Stimulated activated CD4-positive, alpha-beta T cell treated with anti-CD3 and anti-CD28 coated beads, Interleukin-4, amount 100 ng/mL, for 24 hours (primary cell): ENCODE data around the gene PAWR.
"Not testable (repeated sequence)": the region's sequence is repeated elsewhere in the genome, so short reads cannot be mapped to it uniquely, and the experiment has no call there.

Source experiments
- DNase-seq: peaks from one replicate; pipeline ENCODE4 v3.0.0-alpha.2; 2020

Gene PAWR

DNA sequence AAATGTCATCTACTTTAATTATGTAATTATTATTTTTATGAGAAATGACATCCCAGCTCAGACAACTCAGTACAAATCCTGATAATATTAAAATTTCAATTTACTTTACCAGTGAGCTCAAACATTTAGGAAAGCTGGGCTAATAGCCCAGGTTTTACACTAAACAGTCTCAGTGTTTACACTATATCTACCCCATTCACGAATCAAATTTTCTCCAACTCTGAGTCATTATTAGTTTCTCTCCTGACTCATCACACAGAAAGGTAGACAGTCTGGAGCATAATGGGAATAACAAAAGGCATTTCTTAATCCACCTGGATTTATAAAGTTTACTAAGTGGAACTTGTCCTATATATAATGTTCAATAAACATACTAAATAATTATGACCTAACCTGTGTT is 5.7 kb downstream of the PAWR start:
- no peak for DNase-seq

DNA sequence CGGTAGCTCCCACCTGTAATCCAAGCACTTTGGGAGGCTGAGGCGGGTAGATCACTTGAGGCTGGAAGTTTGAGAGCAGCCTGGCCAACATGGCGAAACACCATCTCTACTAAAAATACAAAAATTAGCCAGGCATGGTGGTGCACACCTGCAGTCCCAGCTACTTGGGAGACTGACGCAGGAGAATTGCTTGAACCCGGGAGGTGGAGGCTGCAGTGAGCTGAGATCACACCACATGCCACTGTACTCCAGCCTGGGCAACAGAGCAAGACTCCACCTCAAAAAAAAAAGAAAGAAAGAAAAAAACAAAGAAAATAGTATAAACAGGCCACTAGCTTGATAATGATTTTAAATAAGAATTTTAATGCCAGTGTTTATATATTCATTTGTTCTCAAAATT is 6.4 kb downstream of the PAWR start:
- DNase-seq, result not testable (repeated sequence)

DNA sequence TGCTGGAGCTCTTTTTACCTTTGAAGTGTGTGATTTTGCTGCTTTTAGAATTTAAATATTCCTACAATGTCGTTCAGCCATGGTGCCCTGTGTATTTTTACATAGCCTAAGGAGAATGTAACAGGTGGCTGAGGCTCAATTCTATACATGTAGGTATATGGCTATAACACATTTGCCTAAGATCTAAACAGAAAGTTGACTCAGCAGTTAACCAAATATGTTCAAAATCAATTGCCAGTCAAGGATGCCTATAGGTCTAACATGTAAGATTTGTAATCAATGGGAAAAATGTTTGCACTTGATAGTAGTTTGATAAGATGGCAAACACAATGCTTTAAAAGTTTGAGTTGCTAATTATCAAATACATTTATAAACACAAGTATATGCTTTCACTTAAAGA is 8.2 kb downstream of the PAWR start:
- no peak for DNase-seq

- no peak for DNase-seq
These were observed 9.7 kb downstream of the PAWR start for GRCh38 chr12:79681008-79681590.

GRCh38 chr12:79680051-79680450 is 10.7 kb downstream of the PAWR start:
- DNase-seq, result no peak

- no peak for DNase-seq
These were observed 12.5 kb downstream of the PAWR start for GRCh38 chr12:79678306-79678705.

- no peak for DNase-seq
These were observed 13.1 kb downstream of the PAWR start for GRCh38 chr12:79677672-79678071.

DNA sequence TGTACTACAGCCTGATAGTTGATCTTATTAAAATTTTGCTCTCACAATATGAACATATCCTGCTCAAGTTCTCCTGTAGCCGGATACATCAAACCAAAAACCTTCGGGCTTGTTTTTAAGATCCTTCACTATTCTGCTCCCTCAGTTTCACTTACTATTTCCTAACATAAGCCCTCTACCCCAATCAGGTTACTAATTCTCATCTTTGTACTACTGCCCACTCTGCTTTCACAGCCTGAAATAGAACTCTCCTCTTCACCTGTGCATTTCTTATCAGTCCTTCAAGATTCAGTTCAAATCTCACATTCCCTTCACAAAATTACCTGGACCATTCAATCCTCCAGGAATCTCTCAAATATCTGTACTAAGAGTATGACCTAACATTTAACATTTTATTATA is 14.2 kb downstream of the PAWR start:
- no peak for DNase-seq

GRCh38 chr12:79674629-79675028 is 16.1 kb downstream of the PAWR start:
- no peak for DNase-seq

GRCh38 chr12:79673354-79673753 is 17.4 kb downstream of the PAWR start:
- DNase-seq, result no peak

GRCh38 chr12:79668113-79668512 is 22.7 kb downstream of the PAWR start:
- DNase-seq, result no peak

- DNase-seq, result no peak
These were observed 25.4 kb downstream of the PAWR start for GRCh38 chr12:79665212-79665887.

- DNase-seq, result no peak
These were observed 26.2 kb downstream of the PAWR start for GRCh38 chr12:79664518-79664917.

- no peak for DNase-seq
These were observed 28.5 kb downstream of the PAWR start for GRCh38 chr12:79662046-79662811.

DNA sequence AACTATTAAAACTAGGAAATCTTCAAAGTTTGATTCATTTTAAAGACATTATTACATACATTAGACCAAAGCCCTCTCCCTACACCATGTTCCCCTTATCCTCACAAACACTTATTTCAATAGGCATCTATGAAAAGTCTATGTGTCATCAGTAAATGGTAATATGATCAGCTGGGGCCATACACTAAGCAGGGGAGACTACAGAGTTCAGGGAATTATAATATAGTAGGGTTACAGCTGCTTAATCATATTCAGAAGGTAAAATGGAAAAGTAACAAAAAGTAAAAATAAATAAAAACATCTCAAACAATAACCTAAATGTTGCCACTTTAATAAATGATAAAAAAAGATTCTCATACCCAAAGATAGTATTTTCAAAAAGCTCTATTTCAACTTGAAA is 29.1 kb downstream of the PAWR start:
- no peak for DNase-seq

DNA sequence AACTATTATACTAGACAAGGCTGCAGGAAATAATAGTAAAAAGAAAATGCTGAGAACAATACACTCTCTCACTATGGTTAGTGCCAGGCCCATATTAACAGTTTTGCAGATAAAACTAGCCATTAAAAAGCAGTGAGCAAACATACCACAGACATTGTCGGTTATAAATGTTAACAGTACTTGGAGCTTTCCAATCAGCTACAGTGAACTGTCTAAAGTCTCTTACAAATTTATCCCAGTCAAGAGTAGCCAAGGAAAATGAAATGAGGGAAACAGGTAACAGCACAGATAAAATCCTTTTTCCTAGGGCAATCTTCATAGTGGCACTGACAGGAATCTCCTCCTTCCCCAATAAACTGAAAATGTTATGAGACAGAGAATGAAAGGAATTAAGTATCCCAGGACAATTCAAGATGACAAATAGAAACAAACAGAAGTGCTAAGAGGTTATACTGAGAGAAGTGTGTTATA is 30.8 kb downstream of the PAWR start:
- DNase-seq, result no peak

- DNase-seq, result no peak
These were observed 32.5 kb downstream of the PAWR start for GRCh38 chr12:79658221-79658620.

GRCh38 chr12:79657136-79657535 is 33.6 kb downstream of the PAWR start:
- no peak for DNase-seq

GRCh38 chr12:79655036-79655435 is 35.7 kb downstream of the PAWR start:
- no peak for DNase-seq

DNA sequence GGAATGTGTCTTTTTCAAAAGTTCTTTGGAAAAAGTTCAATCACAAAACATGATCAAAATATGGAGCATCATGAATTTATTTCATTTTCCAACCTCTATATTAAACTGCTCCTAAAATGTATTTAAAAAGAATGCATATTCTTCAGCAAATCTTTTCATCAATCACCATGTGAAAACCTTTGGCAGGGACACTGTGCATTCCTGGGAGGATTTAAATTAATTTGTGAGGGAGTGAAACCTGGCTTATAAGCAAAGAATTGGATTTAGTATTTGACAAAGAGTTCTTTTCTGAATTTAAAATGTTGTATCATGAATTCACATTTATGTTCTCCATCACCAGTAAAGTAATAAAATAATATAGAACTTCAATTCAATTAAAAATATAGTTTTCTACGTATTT is 38.2 kb downstream of the PAWR start:
- DNase-seq, result no peak

GRCh38 chr12:79650440-79650839 is 40.3 kb downstream of the PAWR start:
- DNase-seq, result no peak

GRCh38 chr12:79648881-79649280 is 41.9 kb downstream of the PAWR start:
- DNase-seq, result no peak

- not testable (repeated sequence) for DNase-seq
These were observed 43.9 kb downstream of the PAWR start for GRCh38 chr12:79646843-79647242.

- no peak for DNase-seq
These were observed 45.5 kb downstream of the PAWR start for GRCh38 chr12:79645235-79645630.
